GM12875 (cell line): ENCODE measurements around the gene MYOT.
"Not testable (repeated sequence)": the region's sequence is repeated elsewhere in the genome, so short reads cannot be mapped to it uniquely, and the experiment has no call there.

ENCODE experiments used
- H3K4me3 ChIP-seq: one replicate; pipeline ENCODE4 v1.5.1; 2011; ENCODE audit warnings: low read depth, low read length, control low read depth
- CTCF ChIP-seq: IDR thresholded peaks from 2 replicates; pipeline ENCODE4 v1.5.1; 2011; ENCODE audit warnings: low read depth, mild to moderate bottlenecking, control low read depth, inconsistent platforms, low read length, moderate library complexity, borderline replicate concordance; ENCODE audit not compliant: insufficient read depth

MYOT gene

GRCh38 chr5:137836997-137837396 lies 30.7 kb upstream of the MYOT start:
- no peak for TF ChIP-seq CTCF
- no peak overlapping the region for H3K4me3 ChIP-seq

DNA sequence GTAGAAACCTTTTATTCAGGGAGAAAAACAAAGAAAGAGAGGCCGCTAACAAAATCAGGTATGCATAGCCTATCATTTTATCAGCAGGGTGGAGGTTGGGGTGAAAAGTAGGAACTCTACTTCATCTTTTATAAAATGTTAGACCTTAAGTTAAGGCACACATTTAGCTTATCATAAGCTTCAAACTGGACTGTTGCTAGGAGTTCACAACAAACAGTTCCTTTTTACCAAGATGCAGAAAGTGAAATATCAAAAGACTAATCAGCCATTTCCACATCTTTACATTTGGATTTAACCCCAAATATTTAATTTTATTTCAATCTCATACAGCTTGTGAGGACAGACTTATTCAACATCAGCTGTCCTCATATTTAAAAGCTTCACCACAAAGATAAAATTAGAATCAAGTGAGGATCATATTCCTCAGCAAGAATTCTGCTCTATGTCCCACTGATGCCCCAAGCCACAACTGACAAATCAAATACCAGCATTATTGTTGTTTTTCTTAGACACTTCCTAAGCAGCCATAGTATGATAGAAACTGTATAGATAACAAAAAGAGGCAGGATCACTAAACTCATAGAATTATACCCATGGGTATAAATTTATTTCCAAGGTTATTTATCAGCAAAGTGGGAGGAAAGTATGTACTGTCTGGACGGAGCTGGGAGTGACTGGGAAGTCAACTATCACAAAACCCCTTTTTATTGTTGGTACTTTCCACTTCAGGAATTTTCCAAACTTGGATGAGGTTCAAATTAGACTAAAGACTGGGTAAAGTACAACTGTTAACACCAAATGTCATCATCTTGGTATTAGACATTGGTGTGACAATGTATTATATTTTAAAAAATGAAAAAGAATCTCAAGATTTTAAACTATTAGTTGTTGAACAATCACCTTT lies 29.9 kb upstream of the MYOT start:
- no peak for TF ChIP-seq CTCF
- no peak overlapping the region for H3K4me3 ChIP-seq

GRCh38 chr5:137838976-137839375 lies 28.7 kb upstream of the MYOT start:
- no peak overlapping the region for H3K4me3 ChIP-seq
- no peak for TF ChIP-seq CTCF

- H3K4me3 ChIP-seq = no peak overlapping the region
- TF ChIP-seq CTCF = no peak
These were observed 25.4 kb upstream of the MYOT start for GRCh38 chr5:137842296-137842695.

- TF ChIP-seq CTCF = no peak
These were observed 23.9 kb upstream of the MYOT start for GRCh38 chr5:137843676-137844299.

DNA sequence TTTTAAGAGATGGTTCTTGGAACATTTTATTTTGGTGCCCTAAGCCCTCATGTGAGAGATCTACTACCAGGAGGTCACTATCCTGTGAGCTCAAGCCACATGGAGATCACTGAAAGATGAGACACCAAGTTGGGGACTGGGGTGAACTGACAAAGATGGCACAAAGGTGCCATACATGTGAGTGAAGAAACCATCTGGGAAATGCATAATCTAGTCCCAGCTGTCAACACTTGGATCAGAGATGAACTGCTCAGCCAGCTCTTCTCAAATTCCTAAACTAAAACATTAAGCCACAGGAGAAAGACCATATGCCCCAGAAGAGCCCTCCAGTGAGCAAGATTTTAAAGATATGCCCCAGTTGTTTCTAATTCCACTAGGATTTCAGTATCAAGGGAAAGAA lies 22.2 kb upstream of the MYOT start:
- TF ChIP-seq CTCF = no peak
- H3K4me3 ChIP-seq = no peak overlapping the region

More at GRCh38 chr5:137843676-137844299, 23.9 kb upstream of the MYOT start:
- H3K4me3 ChIP-seq = no peak overlapping the region

DNA sequence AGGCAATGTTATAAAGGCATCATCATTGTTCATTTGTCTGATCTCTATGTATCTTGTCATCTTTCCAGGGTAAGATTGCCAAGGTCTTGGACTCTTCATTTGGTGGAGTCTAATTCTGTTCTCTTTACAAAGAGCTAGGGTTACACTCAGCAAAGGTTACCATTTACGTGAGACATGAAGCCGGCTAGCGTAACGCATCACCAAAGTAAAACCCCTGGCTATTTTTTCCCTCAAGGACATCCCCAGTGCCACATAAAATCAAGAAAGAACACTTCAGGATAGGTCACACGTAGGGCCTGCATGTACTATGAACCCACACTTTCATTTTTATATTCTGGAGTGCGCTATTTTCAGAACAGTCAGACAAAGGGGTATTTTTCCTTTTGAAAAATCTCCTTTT lies 20.0 kb upstream of the MYOT start:
- no peak for TF ChIP-seq CTCF

DNA sequence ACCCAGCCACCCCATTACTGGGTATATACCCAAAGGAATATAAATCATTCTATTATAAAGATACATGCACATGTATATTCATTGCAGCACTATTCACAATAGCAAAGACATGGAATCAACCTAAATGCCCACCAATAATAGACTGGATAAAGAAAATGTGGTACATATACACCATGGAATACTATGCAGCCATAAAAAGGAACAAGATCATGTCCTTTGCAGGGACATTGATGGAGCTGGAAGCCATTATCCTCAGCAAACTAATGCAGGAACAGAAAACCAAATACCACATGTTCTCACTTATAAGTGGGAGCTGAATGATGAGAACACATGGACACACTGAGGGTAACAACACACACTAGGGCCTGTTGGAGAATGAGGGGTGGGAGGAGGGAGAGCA lies 14.5 kb upstream of the MYOT start:
- not testable (repeated sequence) for H3K4me3 ChIP-seq

More for the DNA sequence above, 20.0 kb upstream of the MYOT start:
- no peak overlapping the region for H3K4me3 ChIP-seq
